ENCODE data around the gene ARHGAP26.

The ARHGAP26 gene

GRCh38 chr5:143054480-143054941 is 284.3 kb downstream of the ARHGAP26 start:
- DNase-seq, result no peak

- no peak for DNase-seq
These were observed 285.6 kb downstream of the ARHGAP26 start for GRCh38 chr5:143055596-143056338.

- no peak for DNase-seq
These were observed 286.1 kb downstream of the ARHGAP26 start for GRCh38 chr5:143056339-143056704.

GRCh38 chr5:143056792-143057579 is 286.8 kb downstream of the ARHGAP26 start:
- no peak for DNase-seq

GRCh38 chr5:143057580-143057999 is 287.4 kb downstream of the ARHGAP26 start:
- no peak for DNase-seq

- DNase-seq, result no peak
These were observed 289.2 kb downstream of the ARHGAP26 start for GRCh38 chr5:143059355-143059754.

GRCh38 chr5:143059976-143060765 is 290.0 kb downstream of the ARHGAP26 start:
- DNase-seq, result no peak

GRCh38 chr5:143061161-143061945 is 291.2 kb downstream of the ARHGAP26 start:
- no peak for DNase-seq

- no peak for DNase-seq
These were observed 292.2 kb downstream of the ARHGAP26 start for GRCh38 chr5:143062379-143062778.

- DNase-seq, result peak; percentile 59
These were observed 293.2 kb downstream of the ARHGAP26 start for GRCh38 chr5:143063175-143063970.

GRCh38 chr5:143064218-143064641 is 294.1 kb downstream of the ARHGAP26 start:
- no peak for DNase-seq

GRCh38 chr5:143064676-143065075 is 294.5 kb downstream of the ARHGAP26 start:
- DNase-seq, result no peak

GRCh38 chr5:143065185-143065965 is 295.2 kb downstream of the ARHGAP26 start:
- no peak for DNase-seq

GRCh38 chr5:143065996-143066522 is 295.9 kb downstream of the ARHGAP26 start:
- no peak for DNase-seq

GRCh38 chr5:143066556-143067281 is 296.5 kb downstream of the ARHGAP26 start:
- DNase-seq, result peak; percentile 48

- no peak for DNase-seq
These were observed 298.5 kb downstream of the ARHGAP26 start for GRCh38 chr5:143068712-143069111.

- DNase-seq, result no peak
These were observed 301.8 kb downstream of the ARHGAP26 start for GRCh38 chr5:143071927-143072326.

GRCh38 chr5:143072734-143073133 is 302.6 kb downstream of the ARHGAP26 start:
- DNase-seq, result no peak

- no peak for DNase-seq
These were observed 303.6 kb downstream of the ARHGAP26 start for GRCh38 chr5:143073766-143074165.
